Stimulated activated CD8-positive, alpha-beta memory T cell treated with anti-CD3 and anti-CD28 coated beads, Interleukin-12 subunit alpha, Interleukin-12 subunit beta, amount 100 ng/mL, for 24 hours (primary cell): ENCODE measurements around the gene DNAJC18.

Experiments used
- DNase-seq: peaks from one replicate; pipeline ENCODE4 v3.0.0-alpha.2; 2020; ENCODE audit errors: extremely low read depth

The DNAJC18 gene

DNA sequence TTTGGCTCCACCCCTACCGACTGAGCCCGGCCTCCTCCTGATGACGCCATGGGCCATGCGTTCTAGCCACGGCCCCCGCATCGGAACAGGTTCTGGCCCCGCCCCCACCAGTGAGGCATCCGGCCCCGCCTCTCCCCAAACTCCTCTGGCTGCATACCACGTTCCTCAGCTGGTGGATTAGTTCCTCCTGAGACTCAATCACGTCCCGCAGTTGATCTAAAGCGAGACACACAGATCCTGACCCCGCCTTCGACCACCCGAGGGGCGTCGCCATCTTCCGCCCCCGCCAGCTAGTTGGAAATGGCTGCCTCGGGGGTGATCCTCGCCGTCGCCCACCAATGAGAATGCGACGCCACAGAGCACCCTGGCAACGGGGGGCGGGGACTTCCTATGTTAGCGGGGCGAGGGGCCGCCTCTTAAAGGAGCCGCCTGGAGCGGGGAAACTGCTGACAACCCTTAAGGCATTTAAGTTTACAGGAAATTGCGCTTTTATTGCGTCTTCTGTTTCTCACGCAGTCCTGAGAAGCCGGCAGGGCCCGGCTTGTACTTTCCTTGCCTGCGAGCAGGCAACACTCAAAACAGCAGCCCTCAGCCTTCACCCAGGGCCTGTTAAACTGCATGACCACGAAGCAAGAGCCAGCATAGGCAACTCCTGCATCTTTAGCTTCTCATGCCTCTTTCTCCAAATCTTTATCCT lies 35.4 kb downstream of the DNAJC18 start, which contains the start of gene SPATA24:
SPATA24 (minus strand) TSS at position 303 of the 697 bp plus-strand sequence; CDS start at position 274, 29 bp downstream.
- DNase-seq, result peak; percentile 98

DNA sequence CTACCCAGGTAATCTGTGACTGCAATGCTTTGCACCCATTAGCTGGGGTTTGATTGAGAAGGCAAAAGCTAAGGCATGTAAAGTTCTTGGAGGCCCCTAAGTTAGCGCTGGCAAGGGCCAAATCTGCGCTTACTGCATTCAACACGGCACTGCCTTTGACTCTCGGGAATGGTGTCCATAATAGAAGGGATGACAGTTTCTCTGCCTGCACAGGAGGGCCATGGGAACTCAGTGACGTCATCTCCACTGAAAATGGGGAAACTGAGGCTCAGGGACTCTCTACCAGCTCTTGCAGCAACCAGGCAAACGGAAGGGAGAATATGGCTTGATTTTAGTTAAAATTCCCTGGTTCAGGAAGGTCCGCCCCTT lies 35.9 kb downstream of the DNAJC18 start:
- no peak for DNase-seq

DNA sequence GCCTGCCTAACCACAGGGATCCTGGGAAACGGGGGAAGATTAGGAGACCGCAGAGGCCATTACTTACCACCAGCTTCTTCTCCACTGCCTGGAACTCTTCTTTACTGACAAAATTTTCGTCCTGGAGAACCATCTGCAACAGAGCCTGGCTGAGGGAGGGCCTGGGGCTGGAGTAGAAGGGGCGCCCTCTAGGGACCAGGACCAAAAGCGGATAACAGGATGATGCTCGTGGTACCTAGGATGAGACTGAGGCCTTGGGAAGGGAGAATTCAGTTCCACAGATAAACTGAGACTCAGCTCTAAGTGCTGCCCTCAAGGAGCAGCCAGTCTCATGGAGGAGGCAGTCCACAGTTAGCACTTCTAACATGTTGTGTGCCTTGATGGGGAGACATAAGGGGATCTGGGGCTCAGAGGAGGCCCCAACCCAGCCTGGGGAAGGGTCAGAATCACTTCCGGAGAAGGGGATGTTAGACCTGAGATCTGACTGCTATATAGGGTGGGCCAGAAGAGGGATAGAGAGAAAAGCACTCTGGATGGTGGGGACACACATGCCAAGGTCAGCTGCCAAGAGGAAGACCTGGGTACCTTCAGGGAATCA lies 36.7 kb downstream of the DNAJC18 start:
- DNase-seq, result no peak

DNA sequence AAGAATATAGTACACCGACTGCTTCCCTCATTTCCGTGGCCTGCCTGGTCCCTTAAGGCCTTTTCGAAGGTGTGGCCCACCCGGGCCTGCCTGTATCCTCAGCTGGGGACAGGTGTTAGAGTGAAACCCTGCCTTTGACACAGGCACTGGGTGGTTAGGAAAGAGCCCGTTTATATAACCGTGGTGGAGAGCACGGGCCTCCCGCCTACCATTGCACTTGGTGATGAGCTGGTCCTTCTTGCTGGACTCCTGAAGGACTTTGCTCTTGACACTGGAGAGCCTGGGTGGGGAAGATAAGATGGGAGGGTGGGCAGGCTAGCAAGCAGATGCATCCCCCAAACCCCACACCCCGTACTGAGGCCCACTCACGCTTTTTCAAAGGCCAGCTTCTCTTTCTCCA lies 37.8 kb downstream of the DNAJC18 start:
- DNase-seq, result no peak

DNA sequence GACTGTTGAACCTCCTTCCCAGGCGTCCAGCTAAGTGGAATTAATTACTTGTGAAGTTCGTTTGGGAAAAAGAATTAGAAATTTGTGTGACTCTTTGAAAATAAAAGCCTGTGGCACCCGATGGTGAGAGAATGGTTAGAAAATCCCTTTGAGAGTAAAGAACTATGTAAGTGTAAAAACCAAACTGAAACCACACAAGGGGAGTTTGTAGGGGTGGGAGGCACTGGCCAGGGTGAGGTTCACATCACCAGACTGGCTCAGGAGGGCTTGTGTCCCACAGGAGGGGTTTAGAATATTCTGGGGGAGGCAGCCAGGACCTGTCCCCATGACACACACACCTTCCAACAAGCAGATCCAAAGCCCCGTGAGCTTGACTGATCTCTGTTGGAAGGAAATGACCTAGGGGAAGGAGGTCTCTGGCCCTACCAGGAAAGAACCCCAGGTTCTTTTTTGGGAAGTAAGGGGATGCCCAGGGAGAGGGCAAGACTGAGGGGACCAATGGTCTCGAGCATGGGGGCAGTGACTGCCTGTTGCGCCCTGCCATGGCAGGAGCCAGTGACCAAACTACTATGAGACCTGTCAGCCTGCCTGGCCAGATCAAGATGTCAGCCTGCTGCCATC lies 39.7 kb downstream of the DNAJC18 start:
- no peak for DNase-seq

DNA sequence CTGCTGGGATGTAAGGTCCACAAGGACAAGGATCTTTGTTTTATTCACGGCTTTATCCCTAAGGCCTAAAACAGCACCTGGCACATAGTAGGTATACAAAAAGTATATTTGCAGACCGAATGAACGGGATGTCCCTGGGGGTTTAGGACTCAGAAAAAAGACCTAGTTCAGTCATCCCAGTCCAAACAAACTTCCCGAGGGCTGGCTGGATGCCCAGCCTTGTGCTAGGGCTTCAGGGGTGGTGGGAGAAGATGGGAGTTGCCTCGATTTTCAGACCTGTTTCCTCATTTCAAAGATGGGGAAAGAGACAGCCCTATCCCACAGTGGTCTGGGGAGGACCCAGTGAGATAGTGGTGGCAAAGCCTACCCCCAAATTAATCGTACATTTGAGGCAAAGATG lies 41.4 kb downstream of the DNAJC18 start:
- DNase-seq, result no peak

DNA sequence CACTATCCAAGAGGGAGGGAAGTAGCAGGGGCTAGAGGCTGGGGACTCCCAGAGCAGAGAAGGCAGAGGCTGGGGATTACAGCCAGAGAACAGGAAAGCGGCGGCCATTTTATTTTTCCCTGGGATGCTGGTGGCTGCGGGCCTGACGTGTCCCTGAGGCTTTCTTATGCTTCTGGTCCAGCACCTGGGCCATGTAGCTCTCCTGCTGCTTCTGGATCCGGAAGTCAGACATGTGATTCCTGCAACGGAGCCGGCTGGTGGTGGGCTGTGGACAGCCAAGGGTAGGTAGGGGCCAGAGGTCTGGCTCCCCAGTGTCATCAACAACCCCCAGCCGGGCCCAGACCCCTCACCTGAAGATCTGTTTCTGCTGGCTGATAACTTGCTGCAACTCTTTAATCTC lies 42.6 kb downstream of the DNAJC18 start:
- DNase-seq, result no peak

DNA sequence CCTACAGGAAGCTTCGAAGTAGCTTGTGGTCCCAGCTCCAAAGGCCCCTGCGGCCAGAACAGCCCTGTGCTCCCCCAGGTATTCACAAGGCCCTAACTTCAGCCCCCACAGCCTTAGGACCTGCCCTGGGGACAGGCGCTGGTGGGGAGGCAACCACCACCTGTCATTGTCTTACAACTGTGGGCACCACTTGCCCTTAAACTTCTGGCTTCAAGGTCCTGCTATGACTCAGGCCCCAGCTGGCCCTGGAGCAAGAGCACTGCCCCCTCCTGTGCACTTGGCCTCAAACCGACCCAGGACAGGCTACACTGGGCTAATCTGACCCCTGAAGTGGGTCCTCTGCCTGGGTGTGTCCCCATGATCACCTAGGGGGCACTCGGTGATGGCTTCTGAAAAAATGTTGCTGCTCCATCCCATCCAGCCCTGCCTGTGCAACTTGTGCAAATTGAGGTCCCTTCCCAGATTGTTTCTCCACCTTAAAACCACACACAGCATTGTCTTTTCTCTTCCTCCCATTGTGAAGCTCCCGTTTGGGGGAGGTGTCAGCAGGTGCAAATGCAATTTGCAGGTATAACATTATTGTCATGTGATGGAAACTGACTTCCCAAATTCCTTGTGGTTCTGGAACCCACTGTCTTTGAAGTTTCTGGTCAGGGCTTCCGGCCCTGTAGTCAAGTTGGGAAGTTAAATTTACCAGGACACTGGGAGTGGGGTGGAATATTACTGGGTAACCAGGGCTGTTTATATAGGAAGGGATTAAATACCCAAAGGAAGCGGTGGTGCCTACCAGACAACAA lies 43.3 kb downstream of the DNAJC18 start:
- no peak for DNase-seq

DNA sequence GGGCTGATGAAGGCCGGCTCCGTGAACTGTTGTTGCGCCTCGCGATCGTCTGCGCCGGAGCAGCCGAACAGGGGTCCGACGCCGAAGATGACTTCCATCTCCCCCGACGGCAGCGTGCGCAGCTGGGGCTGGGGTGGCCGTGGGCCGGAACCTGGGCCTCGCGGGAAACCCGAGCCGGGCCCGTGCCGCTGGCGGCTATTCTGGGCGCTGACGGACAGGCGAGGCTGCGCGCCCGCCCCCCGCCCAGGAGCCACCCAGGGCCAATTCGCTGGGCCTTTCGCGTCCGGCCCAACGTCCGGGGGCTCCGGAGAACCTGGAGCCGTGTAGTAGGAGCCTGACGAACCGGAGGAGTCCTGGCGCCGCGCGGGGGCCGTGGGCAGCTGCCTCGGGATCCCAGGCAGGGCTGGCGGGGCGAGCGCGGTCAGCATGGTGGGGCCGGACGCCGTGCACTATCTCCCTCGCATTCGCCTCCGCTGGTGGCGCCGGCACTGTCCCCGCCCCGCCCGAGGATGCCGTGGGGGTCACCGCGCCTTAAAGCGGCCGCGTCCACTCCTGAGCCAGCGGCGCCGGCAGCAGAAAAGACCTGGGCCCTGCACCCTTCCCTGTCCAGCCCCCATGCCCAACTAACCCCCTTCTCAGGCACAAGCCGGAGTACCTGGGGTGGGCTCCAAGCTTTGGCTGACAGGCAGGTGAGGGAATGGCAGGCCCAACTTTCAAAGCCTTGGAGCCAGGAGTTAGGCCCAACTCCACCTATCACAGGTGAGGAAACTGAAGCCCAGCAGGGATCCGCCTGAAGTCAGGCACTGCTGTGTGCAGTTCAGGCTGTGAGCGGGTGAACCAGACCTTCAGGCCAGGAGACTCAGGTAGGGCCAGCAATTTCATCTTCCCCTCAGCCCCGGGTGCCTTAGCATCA lies 44.4 kb downstream of the DNAJC18 start, which contains the start of gene PROB1:
PROB1 (minus strand) TSS at position 451 of the 913 bp plus-strand sequence; CDS start at position 428, 23 bp downstream.
- no peak for DNase-seq

DNA sequence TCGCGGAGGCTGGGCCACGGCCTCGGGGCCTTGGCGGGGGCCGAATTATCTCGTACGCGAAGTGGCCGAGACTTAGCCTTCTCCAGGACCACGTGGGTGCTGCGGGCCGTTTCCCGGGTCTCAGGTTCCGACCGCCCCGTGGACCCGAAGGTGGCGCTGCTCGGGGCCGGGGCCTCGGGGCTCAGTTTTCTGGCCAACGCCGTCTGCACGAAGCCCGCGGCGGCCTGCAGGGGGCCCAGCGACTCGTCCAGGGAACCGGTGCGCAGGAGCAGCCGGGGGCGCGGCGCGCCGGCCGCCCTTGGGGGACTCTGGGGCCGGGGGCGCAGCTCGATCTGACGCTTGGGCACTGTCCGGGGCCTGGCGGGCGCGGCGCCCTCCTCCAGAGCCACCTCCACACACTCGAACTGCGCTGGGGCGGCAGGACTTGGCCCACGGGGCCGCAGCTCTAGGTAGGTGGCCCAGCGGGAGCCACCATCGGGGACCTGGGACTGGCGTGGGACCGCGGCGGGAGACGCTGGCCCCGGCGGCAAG lies 45.1 kb downstream of the DNAJC18 start:
- DNase-seq, result no peak

DNA sequence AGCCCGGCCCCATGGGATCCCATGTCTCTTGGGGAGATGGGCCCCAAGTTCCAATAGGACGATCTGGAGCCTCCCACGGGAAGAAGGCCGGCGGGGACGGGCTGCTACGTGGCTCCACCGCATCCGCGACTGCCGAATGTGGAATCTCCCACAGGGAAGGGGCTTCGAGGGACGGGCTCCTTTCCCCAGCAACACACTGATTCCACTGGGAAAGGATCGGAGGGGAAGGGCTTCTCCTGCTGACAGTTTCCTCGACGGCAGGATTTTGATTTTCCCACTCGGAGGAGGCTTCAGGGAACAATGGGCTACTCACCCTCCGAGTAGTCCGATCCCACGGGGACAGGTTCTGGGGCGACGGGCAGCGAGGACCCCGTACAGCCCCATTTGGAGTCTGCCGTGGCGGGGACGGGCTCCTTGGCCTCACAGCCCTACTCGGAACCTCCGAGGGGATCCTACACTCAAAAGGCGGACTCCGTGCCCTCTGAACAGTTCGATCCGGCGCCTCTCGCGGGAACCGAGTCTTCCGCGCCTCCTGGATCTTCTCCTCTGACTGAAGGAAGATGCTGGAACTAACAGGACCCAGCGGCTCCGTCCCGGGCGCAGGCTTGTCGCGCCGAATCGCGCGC lies 45.7 kb downstream of the DNAJC18 start:
- no peak for DNase-seq

DNA sequence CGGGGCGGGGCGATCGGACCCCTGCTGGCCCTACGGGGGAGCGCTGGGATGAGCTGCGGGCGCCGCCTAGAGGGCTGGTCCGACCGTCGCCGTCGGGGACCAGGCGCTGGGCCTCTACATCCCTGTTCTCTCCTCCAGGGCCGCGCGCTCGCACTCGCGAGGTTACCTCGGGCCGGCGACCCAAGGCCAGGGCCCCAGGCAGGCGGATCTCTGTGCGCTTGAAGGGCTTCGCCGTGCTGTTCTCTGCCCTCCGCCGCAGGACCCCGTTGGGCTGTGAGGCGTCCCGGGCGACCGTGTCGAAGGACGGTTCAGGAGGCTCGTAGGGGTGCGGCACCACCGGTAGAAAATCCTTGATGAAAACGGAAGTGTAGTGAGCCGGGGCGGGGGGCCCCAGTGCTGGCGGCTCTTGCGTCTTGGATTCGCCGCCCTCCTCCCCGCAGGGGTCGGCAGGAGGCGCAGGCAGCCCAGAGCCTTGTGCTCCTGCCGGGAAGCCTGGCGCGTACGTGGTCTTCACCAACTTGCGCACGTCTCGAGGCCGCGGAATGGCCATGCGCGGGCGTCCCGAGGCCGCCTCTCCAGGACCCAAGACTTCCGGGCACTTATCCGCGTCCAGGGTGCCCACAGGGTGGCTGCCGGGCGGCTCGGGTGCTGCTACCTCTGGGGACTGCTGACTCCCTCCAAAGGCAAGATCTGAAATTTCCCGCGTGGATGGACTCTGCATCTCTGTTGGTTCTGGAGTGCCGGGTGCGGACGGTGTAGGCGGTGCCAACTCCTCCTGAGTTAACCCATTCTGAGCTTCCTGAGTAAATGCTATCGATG lies 46.4 kb downstream of the DNAJC18 start:
- peak; percentile 53 for DNase-seq

DNA sequence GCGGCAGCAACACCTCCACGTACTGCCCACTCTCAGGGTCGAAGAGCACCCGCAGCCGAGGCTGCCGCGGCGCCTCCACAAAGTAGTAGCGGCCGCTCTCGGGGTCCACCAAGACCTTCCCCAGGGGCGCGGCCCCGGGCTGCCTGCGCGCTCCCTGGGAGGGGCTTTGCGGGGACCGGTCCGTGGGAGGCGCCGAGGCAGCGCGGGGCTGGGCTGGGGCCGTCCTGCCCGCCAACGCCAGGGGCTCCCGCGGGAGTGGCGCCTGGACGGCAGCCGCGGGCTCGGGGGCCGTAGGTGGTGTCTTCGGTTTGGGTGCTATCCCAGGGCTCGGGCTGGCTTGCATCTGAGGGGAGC lies 47.0 kb downstream of the DNAJC18 start:
- no peak for DNase-seq

DNA sequence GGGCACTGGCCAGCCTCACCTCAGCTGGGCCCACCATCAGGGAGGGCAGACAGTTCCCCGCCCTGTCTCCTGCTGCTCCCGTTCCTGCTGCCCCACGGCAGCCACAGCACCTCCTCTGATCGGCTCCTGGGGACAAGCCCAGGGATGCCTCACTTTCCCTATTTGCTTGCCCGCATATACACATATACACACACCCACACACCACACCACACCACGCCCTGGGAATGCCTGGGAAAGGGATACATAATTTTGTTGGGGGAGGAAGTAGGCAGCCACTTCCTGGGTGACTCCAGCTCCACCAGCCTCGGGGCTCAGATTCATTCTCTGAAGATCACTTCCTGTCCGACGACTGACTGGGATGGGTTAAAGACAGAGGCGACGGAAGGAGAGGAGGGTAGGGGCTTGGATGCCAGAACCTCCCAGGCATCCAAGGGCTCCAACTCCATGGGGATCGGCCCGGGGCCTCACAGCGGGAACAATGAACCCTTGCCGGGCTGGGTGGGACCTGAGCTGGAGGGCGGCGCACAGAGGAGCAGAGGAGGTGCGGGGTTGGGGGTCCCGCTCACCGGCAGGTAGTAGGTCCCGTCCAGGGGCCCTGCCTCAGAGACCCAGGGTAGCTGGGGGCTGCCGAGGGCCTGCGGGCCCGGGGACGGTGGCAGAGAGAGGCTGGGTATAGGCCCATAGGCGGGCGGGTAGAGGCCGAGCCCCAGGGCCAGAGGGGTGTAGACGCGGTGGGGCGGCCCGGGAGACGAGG lies 47.6 kb downstream of the DNAJC18 start:
- DNase-seq, result no peak

DNA sequence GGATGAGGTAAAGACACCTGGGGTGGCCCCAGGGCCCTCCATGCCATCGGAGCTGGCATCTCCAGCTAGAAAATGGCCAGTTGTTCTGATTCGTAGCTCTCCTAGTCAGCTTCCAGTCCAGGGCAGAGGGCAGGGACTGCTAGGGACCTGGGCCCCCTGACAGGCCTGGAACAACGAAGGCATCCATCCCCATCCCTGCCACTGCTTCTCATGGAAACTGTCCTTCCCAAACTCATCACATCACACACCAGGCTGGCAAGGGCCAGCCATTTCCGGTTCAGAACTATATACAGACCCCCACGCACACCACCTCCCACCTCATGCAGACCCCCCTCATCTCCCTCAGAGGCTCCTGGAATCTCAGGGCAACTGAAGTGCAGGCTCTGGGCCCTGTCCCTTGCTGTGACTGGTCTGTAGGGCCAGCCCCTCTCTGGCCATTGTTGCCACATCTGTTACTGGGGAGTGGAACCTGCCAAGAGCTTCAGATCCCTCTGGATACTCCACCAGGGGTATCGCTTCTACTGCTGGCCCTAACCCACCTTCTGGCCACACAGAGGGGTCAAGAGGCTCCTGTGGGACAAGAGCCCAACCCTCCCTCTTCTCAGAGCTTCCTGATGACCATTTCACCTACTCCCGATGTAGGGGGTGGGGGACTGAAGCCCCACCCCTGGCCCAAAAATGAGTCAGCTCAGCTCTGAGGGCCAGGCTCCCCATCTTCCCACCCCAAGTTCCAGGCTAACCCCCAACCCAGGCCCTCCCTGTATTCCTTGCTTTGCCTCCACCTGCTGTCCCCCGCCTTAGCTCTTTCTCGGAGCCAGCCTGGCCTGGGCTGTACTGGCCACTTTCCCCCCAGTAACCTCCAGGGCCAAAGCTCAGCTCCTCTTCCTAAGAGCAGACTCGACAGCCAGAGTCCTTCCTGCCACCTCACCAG lies 48.4 kb downstream of the DNAJC18 start:
- no peak for DNase-seq

DNA sequence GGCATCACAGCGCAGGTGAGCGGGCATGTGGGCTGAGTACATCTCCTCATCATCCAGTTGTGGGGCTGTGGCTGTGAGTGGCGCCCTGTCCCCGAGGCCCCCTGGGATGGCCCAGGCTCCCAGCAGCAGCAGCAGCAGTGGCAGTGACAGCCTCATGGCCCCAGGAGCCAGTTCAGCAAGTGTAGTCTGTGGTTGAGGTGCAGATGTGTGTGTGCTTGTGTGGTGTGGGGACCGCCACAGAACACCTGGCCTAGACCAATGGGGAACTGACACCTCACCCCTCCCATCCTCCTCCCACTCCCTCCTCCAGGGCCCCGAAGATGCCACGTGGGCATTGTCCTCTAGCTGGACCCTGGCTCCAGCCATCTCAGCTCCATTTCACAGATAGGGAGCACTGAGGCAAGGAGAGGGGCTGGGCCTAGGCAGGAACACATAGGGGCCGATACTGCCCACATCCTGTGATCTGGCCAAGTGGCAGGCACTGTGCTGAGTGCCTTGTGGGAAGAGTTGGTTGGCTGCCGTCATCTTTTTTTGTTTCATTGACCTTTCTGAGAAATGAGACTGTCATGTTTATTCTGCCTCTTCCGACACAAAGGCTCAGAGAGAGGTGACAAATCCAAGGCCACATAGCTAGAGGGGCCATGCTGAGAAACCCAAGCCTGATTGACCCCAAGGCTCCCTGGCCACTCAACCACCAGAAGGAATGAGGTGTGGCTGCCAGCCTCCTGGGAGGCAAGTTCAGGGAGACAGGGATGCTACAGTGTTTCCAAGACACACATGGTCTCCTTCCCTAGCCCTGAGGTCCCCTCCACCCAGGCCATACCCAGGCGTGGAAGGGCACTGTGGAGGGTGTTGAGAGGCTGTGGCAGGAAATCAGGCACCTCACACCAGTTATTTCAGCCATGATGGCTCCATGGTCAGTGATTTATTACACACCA lies 49.4 kb downstream of the DNAJC18 start, which contains the start of gene MZB1:
MZB1 (minus strand) TSS at position 213 of the 938 bp plus-strand sequence; CDS start at position 156, 57 bp downstream.
- DNase-seq, result no peak
